CD4-positive, CD25-positive, alpha-beta regulatory T cell (primary cell): Measurements from ENCODE around the gene BDNF. TPM values are rescaled to one million over a fixed set of nuclear protein-coding genes. Genes with fewer than 3 reads are reported as not detected.

ENCODE experiments used
- ATAC-seq, 2 donors: fragments of 150-1000 bp; cut with Tn5 transposase; one replicate each; pipeline ENCODE4 v1.10.0; 2021; ENCODE audit warnings: low read depth in 2 of 2, moderate number of reproducible peaks in 2 of 2, moderate library complexity in 1 of 2
- DNase-seq, 3 donors: peaks; one replicate each; pipeline versions ENCODE4 v3.0.0 to v3.0.0-alpha.2; 2012 to 2022; ENCODE audit warnings: mixed read lengths in 1 of 3
- H3K27ac ChIP-seq: one replicate; pipeline ENCODE4 v1.7.0; 2013; ENCODE audit warnings: mild to moderate bottlenecking, low read length; ENCODE audit not compliant: insufficient read depth, poor library complexity, severe bottlenecking
- H3K27me3 ChIP-seq: one replicate; pipeline ENCODE4 v1.7.0; 2013; ENCODE audit warnings: low read length; ENCODE audit not compliant: control insufficient read depth, insufficient read depth
- H3K36me3 ChIP-seq: one replicate; pipeline ENCODE4 v1.7.0; 2013; ENCODE audit warnings: mild to moderate bottlenecking, low read length, moderate library complexity; ENCODE audit not compliant: control insufficient read depth, insufficient read depth
- H3K4me1 ChIP-seq: 2 replicates; pipeline ENCODE4 v1.7.0; 2013; ENCODE audit warnings: mild to moderate bottlenecking, low read length; ENCODE audit not compliant: insufficient read depth, control insufficient read depth, poor library complexity, severe bottlenecking
- H3K4me3 ChIP-seq: one replicate; pipeline ENCODE4 v1.7.0; 2013; ENCODE audit warnings: low read depth, mild to moderate bottlenecking, low read length, moderate library complexity
- H3K9me3 ChIP-seq, 2 experiments: 1 replicate in 1 of 2; 2 replicates in 1 of 2; pipeline ENCODE4 v1.7.0; 2013; ENCODE audit warnings: low read length in 2 of 2, mild to moderate bottlenecking in 1 of 2, moderate library complexity in 1 of 2; ENCODE audit not compliant: control insufficient read depth in 2 of 2
- H3K27ac Mint-ChIP-seq, 3 donors: one replicate each; pipeline ENCODE4 v1.8.0; 2020 to 2022; ENCODE audit warnings: mild to moderate bottlenecking in 3 of 3, mixed read lengths in 3 of 3, moderate library complexity in 2 of 3
- H3K27me3 Mint-ChIP-seq: one replicate; pipeline ENCODE4 v1.8.0; 2022; ENCODE audit warnings: mild to moderate bottlenecking, mixed read lengths
- H3K36me3 Mint-ChIP-seq: one replicate; pipeline ENCODE4 v1.8.0; 2020; ENCODE audit warnings: mixed read lengths
- H3K4me1 Mint-ChIP-seq, 4 donors: one replicate each; pipeline ENCODE4 v1.8.0; 2020 to 2022; ENCODE audit warnings: mixed read lengths in 4 of 4, mild to moderate bottlenecking in 1 of 4
- H3K4me3 Mint-ChIP-seq, 4 donors: one replicate each; pipeline ENCODE4 v1.8.0; 2020 to 2022; ENCODE audit warnings: mild to moderate bottlenecking in 4 of 4, mixed read lengths in 4 of 4, moderate library complexity in 3 of 4
- H3K9me3 Mint-ChIP-seq, 7 donors: one replicate each; pipeline ENCODE4 v1.8.0; 2020 to 2022; ENCODE audit warnings: mixed read lengths in 7 of 7, mild to moderate bottlenecking in 3 of 7, moderate library complexity in 2 of 7
- polyA plus RNA-seq, 4 donors: library from polyadenylated mRNA; unstranded; fragments of 300-500 nt; fragmentation: Illumina TruSeq; gene quantifications; one replicate each; pipeline ENCODE4 v1.2.3, GENCODE V29; 2021
- total RNA-seq: library from RNA; stranded (reverse); gene quantifications from one replicate; pipeline ENCODE4 v1.2.3, GENCODE V29; 2022

The BDNF gene
- total and polyA plus RNA-seq, 5 donors from 2014 or later, result not detected

GRCh38 chr11:27619763-27620335 lies 80.4 kb downstream of the BDNF start:
- Histone ChIP-seq H3K4me3 (no peak overlapping the region), H3K4me1 (no peaks in the 10 kb centered on the region), H3K9me3 (no peaks in the 10 kb centered on the region), H3K27ac (no peak overlapping the region), H3K36me3 (no peaks in the 10 kb centered on the region), H3K27me3 (no peaks in the 10 kb centered on the region)
- no peak for DNase-seq
- Mint-ChIP-seq H3K4me1 (no peaks in the 10 kb centered on the region), H3K4me3 (no peak overlapping the region), H3K27ac (no peak overlapping the region), H3K36me3 (no peaks in the 10 kb centered on the region), H3K27me3 (no peaks in the 10 kb centered on the region), H3K9me3 (peaks cover 0 to 3% (median 0%) of the 10 kb centered on the region in 7 donors)
- no peak for ATAC-seq

GRCh38 chr11:27619039-27619574 lies 81.1 kb downstream of the BDNF start:
- no peaks in the 10 kb centered on the region for H3K27me3 Mint-ChIP-seq
- DNase-seq (no peak), ATAC-seq (no peak)
- Histone ChIP-seq H3K4me1 (no peaks in the 10 kb centered on the region), H3K4me3 (no peak overlapping the region), H3K36me3 (no peaks in the 10 kb centered on the region), H3K27ac (no peak overlapping the region), H3K9me3 (no peaks in the 10 kb centered on the region), H3K27me3 (no peaks in the 10 kb centered on the region)
- H3K9me3 Mint-ChIP-seq, result peaks cover 0 to 3% (median 0%) of the 10 kb centered on the region in 7 donors
- no peak overlapping the region for H3K27ac Mint-ChIP-seq
- H3K4me3 Mint-ChIP-seq, result no peak overlapping the region
- H3K4me1 Mint-ChIP-seq, result no peaks in the 10 kb centered on the region
- no peaks in the 10 kb centered on the region for H3K36me3 Mint-ChIP-seq

GRCh38 chr11:27618281-27618915 lies 81.9 kb downstream of the BDNF start:
- Mint-ChIP-seq H3K4me1 (no peaks in the 10 kb centered on the region), H3K9me3 (peaks cover 0 to 3% (median 0%) of the 10 kb centered on the region in 7 donors), H3K4me3 (no peak overlapping the region), H3K27me3 (no peaks in the 10 kb centered on the region), H3K27ac (no peak overlapping the region), H3K36me3 (no peaks in the 10 kb centered on the region)
- no peak overlapping the region for H3K27ac ChIP-seq
- no peaks in the 10 kb centered on the region for H3K9me3 ChIP-seq
- no peak for ATAC-seq
- no peak overlapping the region for H3K4me3 ChIP-seq
- no peaks in the 10 kb centered on the region for H3K4me1 ChIP-seq
- no peak for DNase-seq
- H3K27me3 ChIP-seq, result no peaks in the 10 kb centered on the region
- no peaks in the 10 kb centered on the region for H3K36me3 ChIP-seq

GRCh38 chr11:27616711-27617110 lies 83.5 kb downstream of the BDNF start:
- DNase-seq, result no peak
- peaks cover 0 to 3% (median 0%) of the 10 kb centered on the region in 7 donors for H3K9me3 Mint-ChIP-seq
- no peak for ATAC-seq

GRCh38 chr11:27615833-27616232 lies 84.4 kb downstream of the BDNF start:
- Histone ChIP-seq H3K9me3 (no peaks in the 10 kb centered on the region), H3K4me1 (no peaks in the 10 kb centered on the region)
- no peaks in the 10 kb centered on the region for H3K4me1 Mint-ChIP-seq

More at GRCh38 chr11:27616711-27617110, 83.5 kb downstream of the BDNF start:
- H3K9me3 ChIP-seq, result no peaks in the 10 kb centered on the region
- H3K27me3 ChIP-seq, result no peaks in the 10 kb centered on the region
- Mint-ChIP-seq H3K27me3 (no peaks in the 10 kb centered on the region), H3K4me1 (no peaks in the 10 kb centered on the region), H3K36me3 (no peaks in the 10 kb centered on the region), H3K27ac (no peak overlapping the region), H3K4me3 (no peak overlapping the region)
- H3K4me1 ChIP-seq, result no peaks in the 10 kb centered on the region
- H3K36me3 ChIP-seq, result no peaks in the 10 kb centered on the region
- H3K4me3 ChIP-seq, result no peak overlapping the region
- no peak overlapping the region for H3K27ac ChIP-seq

GRCh38 chr11:27614092-27614491 lies 86.2 kb downstream of the BDNF start:
- Mint-ChIP-seq H3K9me3 (peaks cover 0 to 3% (median 0%) of the 10 kb centered on the region in 7 donors), H3K36me3 (no peaks in the 10 kb centered on the region), H3K4me3 (no peak overlapping the region), H3K27ac (no peak overlapping the region), H3K4me1 (no peaks in the 10 kb centered on the region), H3K27me3 (no peaks in the 10 kb centered on the region)
- ATAC-seq (no peak), DNase-seq (no peak)
- no peaks in the 10 kb centered on the region for H3K36me3 ChIP-seq
- no peaks in the 10 kb centered on the region for H3K4me1 ChIP-seq
- no peak overlapping the region for H3K4me3 ChIP-seq
- no peak overlapping the region for H3K27ac ChIP-seq
- no peaks in the 10 kb centered on the region for H3K9me3 ChIP-seq
- H3K27me3 ChIP-seq, result no peaks in the 10 kb centered on the region

More at GRCh38 chr11:27615833-27616232, 84.4 kb downstream of the BDNF start:
- Mint-ChIP-seq H3K9me3 (peaks cover 0 to 3% (median 0%) of the 10 kb centered on the region in 7 donors), H3K27me3 (no peaks in the 10 kb centered on the region), H3K36me3 (no peaks in the 10 kb centered on the region), H3K27ac (no peak overlapping the region), H3K4me3 (no peak overlapping the region)
- H3K36me3 ChIP-seq, result no peaks in the 10 kb centered on the region
- no peak overlapping the region for H3K27ac ChIP-seq
- no peaks in the 10 kb centered on the region for H3K27me3 ChIP-seq
- DNase-seq (no peak), ATAC-seq (no peak)
- no peak overlapping the region for H3K4me3 ChIP-seq

GRCh38 chr11:27612932-27613880 lies 87.0 kb downstream of the BDNF start:
- no peak for DNase-seq
- no peaks in the 10 kb centered on the region for H3K36me3 Mint-ChIP-seq
- no peak overlapping the region for H3K4me3 Mint-ChIP-seq
- no peak for ATAC-seq
- no peaks in the 10 kb centered on the region for H3K36me3 ChIP-seq
- H3K27me3 Mint-ChIP-seq, result no peaks in the 10 kb centered on the region
- no peak overlapping the region for H3K27ac Mint-ChIP-seq
- H3K27ac ChIP-seq, result no peak overlapping the region
- H3K9me3 Mint-ChIP-seq, result peaks cover 0 to 3% (median 0%) of the 10 kb centered on the region in 7 donors
- H3K4me3 ChIP-seq, result no peak overlapping the region
- no peaks in the 10 kb centered on the region for H3K9me3 ChIP-seq
- H3K27me3 ChIP-seq, result no peaks in the 10 kb centered on the region
- H3K4me1 ChIP-seq, result no peaks in the 10 kb centered on the region
- no peaks in the 10 kb centered on the region for H3K4me1 Mint-ChIP-seq
